HepG2 (cell line): ENCODE data around the gene PRSS33. TPM values are rescaled to one million over a fixed set of nuclear protein-coding genes. Genes with fewer than 3 reads are reported as not detected.

Experiments
- CHD4 ChIP-seq: fragments of 200-600 bp; sonication (generic); IDR thresholded peaks from 2 replicates; pipeline ENCODE4 v1.7.0; 2017; ENCODE audit warnings: mild to moderate bottlenecking, low read length, borderline replicate concordance
- GLI4 ChIP-seq: sonication (generic); formaldehyde crosslinking; IDR thresholded peaks from 2 replicates; pipeline ENCODE4 v1.5.1; 2020; ENCODE audit warnings: missing genetic modification reagents, mild to moderate bottlenecking, moderate library complexity, borderline replicate concordance
- RFXAP ChIP-seq: sonication (generic); formaldehyde crosslinking; IDR thresholded peaks from 2 replicates; pipeline ENCODE4 v1.4.0; 2020; ENCODE audit warnings: missing genetic modification reagents, borderline replicate concordance
- ZNF121 ChIP-seq: sonication (generic); formaldehyde crosslinking; IDR thresholded peaks from 2 replicates; pipeline ENCODE4 v1.5.0; 2020; ENCODE audit warnings: mild to moderate bottlenecking, missing genetic modification reagents
- ZNF230 ChIP-seq: sonication (generic); formaldehyde crosslinking; IDR thresholded peaks from 2 replicates; pipeline ENCODE4 v1.4.0; 2020; ENCODE audit warnings: mild to moderate bottlenecking, missing genetic modification reagents
- ZNF484 ChIP-seq: sonication (generic); formaldehyde crosslinking; IDR thresholded peaks from 2 replicates; pipeline ENCODE4 v1.5.1; 2020; ENCODE audit warnings: mild to moderate bottlenecking, low read depth, missing genetic modification reagents, borderline replicate concordance
- polyA plus RNA-seq, 8 experiments: library from polyadenylated mRNA; depleted of rRNA in 3 of 8; stranded (reverse) in 7 of 8; unstranded in 1 of 8; fragments of >200 nt; fragmentation: Illumina TruSeq in 4 of 8; extraction: Trizol in 4 of 8; gene quantifications; 2 replicates each; pipeline versions ENCODE4 v1.2.1 to v1.2.3, GENCODE V29; 2011 to 2016; ENCODE audit warnings: low read depth in 4 of 8, missing spikeins in 1 of 8, mixed read lengths in 1 of 8; ENCODE audit not compliant: insufficient read depth in 1 of 8
- total RNA-seq, 5 experiments: library from RNA; depleted of rRNA; stranded (reverse); fragments of >200 nt; fragmentation: Illumina TruSeq; extraction: Trizol; gene quantifications; 2 replicates each; pipeline ENCODE4 v1.2.3, GENCODE V29; 2016; ENCODE audit warnings: low read depth in 1 of 5
- TF ChIP-seq, protein P1 (sequence below), 2 experiments: sonication (generic) in 1 of 2; formaldehyde crosslinking in 1 of 2; IDR thresholded peaks; 2 replicates each; pipeline versions ENCODE4 v1.6.1 to v1.9.0; 2014 to 2022; ENCODE audit warnings: antibody characterized with exemption in 1 of 2, borderline replicate concordance in 1 of 2, inconsistent platforms in 1 of 2, low read depth in 1 of 2, missing genetic modification reagents in 1 of 2
- TF ChIP-seq, protein P2 (sequence below): sonication (generic); formaldehyde crosslinking; IDR thresholded peaks from 2 replicates; pipeline ENCODE4 v1.4.0; 2020; ENCODE audit warnings: mild to moderate bottlenecking, missing genetic modification reagents
- TF ChIP-seq, protein P3 (sequence below): sonication (generic); formaldehyde crosslinking; IDR thresholded peaks from 2 replicates; pipeline ENCODE4 v1.4.0; 2020; ENCODE audit warnings: missing genetic modification reagents
- TF ChIP-seq, protein P4 (sequence below): sonication (generic); formaldehyde crosslinking; IDR thresholded peaks from 2 replicates; pipeline ENCODE4 v1.8.0; 2022; ENCODE audit warnings: mild to moderate bottlenecking, missing genetic modification reagents; ENCODE audit not compliant: insufficient replicate concordance

The PRSS33 gene
- total and polyA plus RNA-seq, 2 of the 13 experiments (the other 11 are each of a cell fraction or from before 2014, with no cell fraction given) = not detected

DNA sequence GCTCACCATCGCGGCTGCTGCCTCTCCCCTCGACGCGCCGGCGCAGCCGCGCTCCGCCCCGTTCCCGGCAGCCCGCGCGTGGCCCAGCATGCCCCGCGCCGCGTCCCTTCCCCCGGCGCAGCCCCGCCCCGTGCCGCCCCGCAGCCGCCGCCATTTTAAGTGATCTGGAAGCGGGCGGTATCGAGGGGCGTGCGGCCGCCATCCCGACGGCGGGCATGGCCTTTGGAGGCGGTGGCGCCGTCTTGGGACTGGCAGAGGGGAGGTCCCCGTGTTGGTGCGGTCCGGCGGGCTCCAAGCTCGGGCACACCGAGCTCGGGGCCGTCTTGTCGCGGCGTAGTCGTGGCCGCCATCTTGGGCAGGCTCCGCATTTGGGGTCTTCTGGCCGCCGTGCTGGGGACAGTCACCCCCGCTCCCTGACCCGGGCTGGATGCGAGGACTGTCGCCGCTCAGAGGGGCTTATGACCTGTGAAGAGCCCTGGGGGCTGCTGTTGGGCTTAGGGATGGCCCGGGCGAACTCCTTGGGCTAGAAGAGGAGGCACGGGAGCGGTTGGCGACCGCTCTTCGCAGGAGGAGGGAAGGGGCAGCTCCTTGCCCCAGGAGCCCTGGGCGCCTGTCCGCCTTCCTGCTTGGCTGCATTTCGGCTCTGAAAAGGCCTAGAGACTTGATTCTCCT, 10.0 kb downstream of the PRSS33 start, which contains the start of gene ELOB (continued):
- TF ChIP-seq, protein P1, sequence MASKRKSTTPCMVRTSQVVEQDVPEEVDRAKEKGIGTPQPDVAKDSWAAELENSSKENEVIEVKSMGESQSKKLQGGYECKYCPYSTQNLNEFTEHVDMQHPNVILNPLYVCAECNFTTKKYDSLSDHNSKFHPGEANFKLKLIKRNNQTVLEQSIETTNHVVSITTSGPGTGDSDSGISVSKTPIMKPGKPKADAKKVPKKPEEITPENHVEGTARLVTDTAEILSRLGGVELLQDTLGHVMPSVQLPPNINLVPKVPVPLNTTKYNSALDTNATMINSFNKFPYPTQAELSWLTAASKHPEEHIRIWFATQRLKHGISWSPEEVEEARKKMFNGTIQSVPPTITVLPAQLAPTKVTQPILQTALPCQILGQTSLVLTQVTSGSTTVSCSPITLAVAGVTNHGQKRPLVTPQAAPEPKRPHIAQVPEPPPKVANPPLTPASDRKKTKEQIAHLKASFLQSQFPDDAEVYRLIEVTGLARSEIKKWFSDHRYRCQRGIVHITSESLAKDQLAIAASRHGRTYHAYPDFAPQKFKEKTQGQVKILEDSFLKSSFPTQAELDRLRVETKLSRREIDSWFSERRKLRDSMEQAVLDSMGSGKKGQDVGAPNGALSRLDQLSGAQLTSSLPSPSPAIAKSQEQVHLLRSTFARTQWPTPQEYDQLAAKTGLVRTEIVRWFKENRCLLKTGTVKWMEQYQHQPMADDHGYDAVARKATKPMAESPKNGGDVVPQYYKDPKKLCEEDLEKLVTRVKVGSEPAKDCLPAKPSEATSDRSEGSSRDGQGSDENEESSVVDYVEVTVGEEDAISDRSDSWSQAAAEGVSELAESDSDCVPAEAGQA (IDR thresholded peaks at IDR 0.05; ENCODE audit: low read depth) = peak; percentile 94
- TF ChIP-seq, protein P1 (CRISPR knock-in tag; IDR thresholded peaks at IDR 0.05; ENCODE audit: borderline replicate concordance) = no peak
- no peak for TF ChIP-seq ZNF484 (CRISPR knock-in tag)
- TF ChIP-seq ZNF121 (CRISPR knock-in tag) = no peak
- TF ChIP-seq RFXAP (CRISPR knock-in tag) = no peak
- TF ChIP-seq GLI4 (CRISPR knock-in tag) = no peak
- TF ChIP-seq, protein P2, sequence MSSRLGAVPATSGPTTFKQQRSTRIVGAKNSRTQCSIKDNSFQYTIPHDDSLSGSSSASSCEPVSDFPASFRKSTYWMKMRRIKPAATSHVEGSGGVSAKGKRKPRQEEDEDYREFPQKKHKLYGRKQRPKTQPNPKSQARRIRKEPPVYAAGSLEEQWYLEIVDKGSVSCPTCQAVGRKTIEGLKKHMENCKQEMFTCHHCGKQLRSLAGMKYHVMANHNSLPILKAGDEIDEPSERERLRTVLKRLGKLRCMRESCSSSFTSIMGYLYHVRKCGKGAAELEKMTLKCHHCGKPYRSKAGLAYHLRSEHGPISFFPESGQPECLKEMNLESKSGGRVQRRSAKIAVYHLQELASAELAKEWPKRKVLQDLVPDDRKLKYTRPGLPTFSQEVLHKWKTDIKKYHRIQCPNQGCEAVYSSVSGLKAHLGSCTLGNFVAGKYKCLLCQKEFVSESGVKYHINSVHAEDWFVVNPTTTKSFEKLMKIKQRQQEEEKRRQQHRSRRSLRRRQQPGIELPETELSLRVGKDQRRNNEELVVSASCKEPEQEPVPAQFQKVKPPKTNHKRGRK (CRISPR knock-in tag) = no peak
- TF ChIP-seq, protein P3, sequence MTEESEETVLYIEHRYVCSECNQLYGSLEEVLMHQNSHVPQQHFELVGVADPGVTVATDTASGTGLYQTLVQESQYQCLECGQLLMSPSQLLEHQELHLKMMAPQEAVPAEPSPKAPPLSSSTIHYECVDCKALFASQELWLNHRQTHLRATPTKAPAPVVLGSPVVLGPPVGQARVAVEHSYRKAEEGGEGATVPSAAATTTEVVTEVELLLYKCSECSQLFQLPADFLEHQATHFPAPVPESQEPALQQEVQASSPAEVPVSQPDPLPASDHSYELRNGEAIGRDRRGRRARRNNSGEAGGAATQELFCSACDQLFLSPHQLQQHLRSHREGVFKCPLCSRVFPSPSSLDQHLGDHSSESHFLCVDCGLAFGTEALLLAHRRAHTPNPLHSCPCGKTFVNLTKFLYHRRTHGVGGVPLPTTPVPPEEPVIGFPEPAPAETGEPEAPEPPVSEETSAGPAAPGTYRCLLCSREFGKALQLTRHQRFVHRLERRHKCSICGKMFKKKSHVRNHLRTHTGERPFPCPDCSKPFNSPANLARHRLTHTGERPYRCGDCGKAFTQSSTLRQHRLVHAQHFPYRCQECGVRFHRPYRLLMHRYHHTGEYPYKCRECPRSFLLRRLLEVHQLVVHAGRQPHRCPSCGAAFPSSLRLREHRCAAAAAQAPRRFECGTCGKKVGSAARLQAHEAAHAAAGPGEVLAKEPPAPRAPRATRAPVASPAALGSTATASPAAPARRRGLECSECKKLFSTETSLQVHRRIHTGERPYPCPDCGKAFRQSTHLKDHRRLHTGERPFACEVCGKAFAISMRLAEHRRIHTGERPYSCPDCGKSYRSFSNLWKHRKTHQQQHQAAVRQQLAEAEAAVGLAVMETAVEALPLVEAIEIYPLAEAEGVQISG = peak; percentile 75
- TF ChIP-seq, protein P4, sequence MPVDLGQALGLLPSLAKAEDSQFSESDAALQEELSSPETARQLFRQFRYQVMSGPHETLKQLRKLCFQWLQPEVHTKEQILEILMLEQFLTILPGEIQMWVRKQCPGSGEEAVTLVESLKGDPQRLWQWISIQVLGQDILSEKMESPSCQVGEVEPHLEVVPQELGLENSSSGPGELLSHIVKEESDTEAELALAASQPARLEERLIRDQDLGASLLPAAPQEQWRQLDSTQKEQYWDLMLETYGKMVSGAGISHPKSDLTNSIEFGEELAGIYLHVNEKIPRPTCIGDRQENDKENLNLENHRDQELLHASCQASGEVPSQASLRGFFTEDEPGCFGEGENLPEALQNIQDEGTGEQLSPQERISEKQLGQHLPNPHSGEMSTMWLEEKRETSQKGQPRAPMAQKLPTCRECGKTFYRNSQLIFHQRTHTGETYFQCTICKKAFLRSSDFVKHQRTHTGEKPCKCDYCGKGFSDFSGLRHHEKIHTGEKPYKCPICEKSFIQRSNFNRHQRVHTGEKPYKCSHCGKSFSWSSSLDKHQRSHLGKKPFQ (CRISPR knock-in tag) = peak; percentile 63
- no peak for TF ChIP-seq ZNF230 (CRISPR knock-in tag)
- no peak for TF ChIP-seq CHD4
